ENCODE data around the gene UPK2. TPM values are rescaled to one million over a fixed set of nuclear protein-coding genes. Genes with fewer than 3 reads are reported as not detected.

Gene UPK2
- total RNA-seq, 1 donor from 2014 or later = not detected

GRCh38 chr11:118909619-118910308, 46.3 kb upstream of the UPK2 start:
- peaks cover 9% of the 10 kb centered on the region for H3K27me3 Mint-ChIP-seq (ENCODE audit: unreplicated experiment)
- H3K4me3 Mint-ChIP-seq (ENCODE audit: unreplicated experiment) = peak overlapping the region; percentile 56
- peaks cover 25% of the 10 kb centered on the region for H3K4me1 Mint-ChIP-seq (ENCODE audit: low read depth, unreplicated experiment)

GRCh38 chr11:118910309-118911112, 45.6 kb upstream of the UPK2 start:
- no peak overlapping the region for H3K4me3 Mint-ChIP-seq (ENCODE audit: unreplicated experiment)
- peaks cover 30% of the 10 kb centered on the region for H3K4me1 Mint-ChIP-seq (ENCODE audit: low read depth, unreplicated experiment)
- H3K27ac Mint-ChIP-seq (ENCODE audit: unreplicated experiment) = no peak overlapping the region
- H3K9me3 Mint-ChIP-seq (ENCODE audit: unreplicated experiment) = peaks cover 8% of the 10 kb centered on the region
- peaks cover 9% of the 10 kb centered on the region for H3K27me3 Mint-ChIP-seq (ENCODE audit: unreplicated experiment)
- DNase-seq = peak; percentile 48
- H3K36me3 Mint-ChIP-seq (ENCODE audit: unreplicated experiment) = no peaks in the 10 kb centered on the region
- no peak for TF ChIP-seq CTCF (IDR thresholded peaks at IDR 0.05; ENCODE audit: partially characterized antibody, unreplicated experiment)

More at GRCh38 chr11:118909619-118910308, 46.3 kb upstream of the UPK2 start:
- DNase-seq = no peak
- Mint-ChIP-seq H3K9me3 (ENCODE audit: unreplicated experiment) (peaks cover 8% of the 10 kb centered on the region), H3K36me3 (ENCODE audit: unreplicated experiment) (no peaks in the 10 kb centered on the region), H3K27ac (ENCODE audit: unreplicated experiment) (peak overlapping the region; percentile 72)
- no peak for TF ChIP-seq CTCF (IDR thresholded peaks at IDR 0.05; ENCODE audit: partially characterized antibody, unreplicated experiment)

- H3K4me1 Mint-ChIP-seq (ENCODE audit: low read depth, unreplicated experiment) = peaks cover 38% of the 10 kb centered on the region
- H3K27me3 Mint-ChIP-seq (ENCODE audit: unreplicated experiment) = peaks cover 9% of the 10 kb centered on the region
- TF ChIP-seq CTCF (IDR thresholded peaks at IDR 0.05; ENCODE audit: partially characterized antibody, unreplicated experiment) = no peak
- no peak overlapping the region for H3K4me3 Mint-ChIP-seq (ENCODE audit: unreplicated experiment)
- H3K36me3 Mint-ChIP-seq (ENCODE audit: unreplicated experiment) = no peaks in the 10 kb centered on the region
- no peak for DNase-seq
- H3K27ac Mint-ChIP-seq (ENCODE audit: unreplicated experiment) = no peak overlapping the region
- H3K9me3 Mint-ChIP-seq (ENCODE audit: unreplicated experiment) = peaks cover 8% of the 10 kb centered on the region
Measured at GRCh38 chr11:118911113-118911879, 44.8 kb upstream of the UPK2 start.

GRCh38 chr11:118911880-118912741, 44.0 kb upstream of the UPK2 start:
- peaks cover 5% of the 10 kb centered on the region for H3K9me3 Mint-ChIP-seq (ENCODE audit: unreplicated experiment)
- no peak overlapping the region for H3K27ac Mint-ChIP-seq (ENCODE audit: unreplicated experiment)
- TF ChIP-seq CTCF (IDR thresholded peaks at IDR 0.05; ENCODE audit: partially characterized antibody, unreplicated experiment) = no peak
- peak; percentile 57 for DNase-seq
- H3K27me3 Mint-ChIP-seq (ENCODE audit: unreplicated experiment) = peaks cover 7% of the 10 kb centered on the region
- no peaks in the 10 kb centered on the region for H3K36me3 Mint-ChIP-seq (ENCODE audit: unreplicated experiment)
- peaks cover 45% of the 10 kb centered on the region for H3K4me1 Mint-ChIP-seq (ENCODE audit: low read depth, unreplicated experiment)
- no peak overlapping the region for H3K4me3 Mint-ChIP-seq (ENCODE audit: unreplicated experiment)
